Large intestine (tissue), 3 donors: ENCODE results near the gene NF2. TPM values are rescaled to one million over a fixed set of nuclear protein-coding genes. Genes with fewer than 3 reads are reported as not detected.
A peak's percentile ranks its signal among the peaks of the same experiment; 100 is the strongest.
"Not testable (repeated sequence)": the region's sequence is repeated elsewhere in the genome, so short reads cannot be mapped to it uniquely, and the experiment has no call there.

Source experiments
- DNase-seq, 2 donors: peaks; one replicate each; pipeline versions ENCODE4 v3.0.0 to v3.0.0-alpha.2; 2013
- H3K27ac ChIP-seq: one replicate; pipeline ENCODE4 v1.5.1; 2013; ENCODE audit warnings: low read length
- H3K27me3 ChIP-seq: 2 replicates; pipeline ENCODE4 v1.6.1; 2013; ENCODE audit warnings: low read length; ENCODE audit not compliant: control insufficient read depth, insufficient read depth
- H3K36me3 ChIP-seq: 2 replicates; pipeline ENCODE4 v1.6.1; 2013; ENCODE audit warnings: low read length; ENCODE audit not compliant: control insufficient read depth, insufficient read depth
- H3K4me1 ChIP-seq: one replicate; pipeline ENCODE4 v1.6.1; 2013; ENCODE audit warnings: low read length; ENCODE audit not compliant: control insufficient read depth, insufficient read depth
- H3K4me3 ChIP-seq: one replicate; pipeline ENCODE4 v1.5.1; 2013; ENCODE audit warnings: low read length
- H3K9me3 ChIP-seq: one replicate; pipeline ENCODE4 v1.6.1; 2013; ENCODE audit warnings: mild to moderate bottlenecking, low read depth, low read length, moderate library complexity; ENCODE audit not compliant: control insufficient read depth
- WGBS: methylation state at CpG from one replicate; pipeline ENCODE4 v1.1.5; 2013; ENCODE audit warnings: low lambda C conversion rate; ENCODE audit not compliant: insufficient coverage; 5-methylcytosine and 5-hydroxymethylcytosine counted together
- polyA plus RNA-seq: library from polyadenylated mRNA; unstranded; fragments of 120-200 nt; gene quantifications from one replicate; pipeline ENCODE4 v1.2.1, GENCODE V29; 2013

The NF2 gene
- polyA plus RNA-seq, 1 donor = 12.1 TPM

- peaks cover 37% of the 10 kb centered on the region for H3K36me3 ChIP-seq
- H3K4me1 ChIP-seq = peaks cover 33% of the 10 kb centered on the region
- WGBS = no CpG with 5 or more reads among the region's 2 CpGs
- no peak for DNase-seq
- H3K27me3 ChIP-seq = no peaks in the 10 kb centered on the region
- no peak overlapping the region for H3K27ac ChIP-seq
- no peaks in the 10 kb centered on the region for H3K9me3 ChIP-seq
- no peak overlapping the region for H3K4me3 ChIP-seq
Measured at GRCh38 chr22:29570912-29571549, 32.4 kb upstream of the NF2 start.

- H3K27ac ChIP-seq = peak overlapping the region; percentile 64
- no peaks in the 10 kb centered on the region for H3K27me3 ChIP-seq
- peaks cover 32% of the 10 kb centered on the region for H3K4me1 ChIP-seq
- peak in 1 of 2 donors; percentile 47 for DNase-seq
- no peaks in the 10 kb centered on the region for H3K9me3 ChIP-seq
- H3K36me3 ChIP-seq = peaks cover 6% of the 10 kb centered on the region
- no peak overlapping the region for H3K4me3 ChIP-seq
- no CpG with 5 or more reads among the region's 7 CpGs for WGBS
Measured at GRCh38 chr22:29574762-29575450, 28.5 kb upstream of the NF2 start.

- Histone ChIP-seq H3K27me3 (no peaks in the 10 kb centered on the region), H3K36me3 (no peaks in the 10 kb centered on the region), H3K9me3 (no peaks in the 10 kb centered on the region), H3K4me1 (peaks cover 28% of the 10 kb centered on the region), H3K4me3 (no peak overlapping the region), H3K27ac (peak overlapping the region; percentile 70)
- no CpG with 5 or more reads among the region's 10 CpGs for WGBS
- DNase-seq = peak in 1 of 2 donors; percentile 85
Measured at GRCh38 chr22:29578462-29579200, 24.8 kb upstream of the NF2 start.

- Histone ChIP-seq H3K36me3 (no peaks in the 10 kb centered on the region), H3K4me1 (peaks cover 21% of the 10 kb centered on the region), H3K27ac (peak overlapping the region; percentile 89), H3K4me3 (peak overlapping the region; percentile 69), H3K9me3 (no peaks in the 10 kb centered on the region), H3K27me3 (no peaks in the 10 kb centered on the region)
- peak; percentile 62 to 76 for DNase-seq
- no CpG with 5 or more reads among the region's 8 CpGs for WGBS
Measured at GRCh38 chr22:29580200-29580810, 23.1 kb upstream of the NF2 start.

GRCh38 chr22:29581799-29582198, 21.6 kb upstream of the NF2 start:
- H3K4me1 ChIP-seq = peaks cover 18% of the 10 kb centered on the region
- no peaks in the 10 kb centered on the region for H3K27me3 ChIP-seq
- peak overlapping the region; percentile 69 for H3K4me3 ChIP-seq
- no peaks in the 10 kb centered on the region for H3K9me3 ChIP-seq
- H3K36me3 ChIP-seq = no peaks in the 10 kb centered on the region
- 29% methylated on average over 1 of the region's 12 CpGs for WGBS
- peak in 1 of 2 donors; percentile 30 for DNase-seq
- no peak overlapping the region for H3K27ac ChIP-seq

GRCh38 chr22:29584975-29585374, 18.5 kb upstream of the NF2 start:
- no CpG with 5 or more reads among the region's 5 CpGs for WGBS
- Histone ChIP-seq H3K4me1 (peaks cover 6% of the 10 kb centered on the region), H3K27ac (no peak overlapping the region), H3K36me3 (no peaks in the 10 kb centered on the region), H3K27me3 (no peaks in the 10 kb centered on the region), H3K4me3 (no peak overlapping the region), H3K9me3 (no peaks in the 10 kb centered on the region)
- no peak for DNase-seq

GRCh38 chr22:29586193-29586705, 17.2 kb upstream of the NF2 start:
- WGBS = 79% methylated on average over 3 of the region's 4 CpGs
- H3K36me3 ChIP-seq, H3K4me3 ChIP-seq, H3K27me3 ChIP-seq, H3K27ac ChIP-seq, H3K9me3 ChIP-seq, H3K4me1 ChIP-seq, DNase-seq: not testable (repeated sequence)

- Histone ChIP-seq H3K36me3 (no peaks in the 10 kb centered on the region), H3K27me3 (no peaks in the 10 kb centered on the region), H3K4me1 (no peaks in the 10 kb centered on the region), H3K27ac (no peak overlapping the region), H3K4me3 (no peak overlapping the region), H3K9me3 (no peaks in the 10 kb centered on the region)
- 80% methylated on average over 1 of the region's 9 CpGs for WGBS
- no peak for DNase-seq
Measured at GRCh38 chr22:29587938-29588699, 15.3 kb upstream of the NF2 start.

GRCh38 chr22:29593923-29594322, 9.5 kb upstream of the NF2 start:
- H3K4me1 ChIP-seq = peaks cover 7% of the 10 kb centered on the region
- no CpG with 5 or more reads among the region's 4 CpGs for WGBS
- peaks cover 7% of the 10 kb centered on the region for H3K9me3 ChIP-seq
- peak overlapping the region; percentile 38 for H3K27ac ChIP-seq
- no peak overlapping the region for H3K4me3 ChIP-seq
- H3K27me3 ChIP-seq = no peaks in the 10 kb centered on the region
- DNase-seq = peak; percentile 44 to 56
- H3K36me3 ChIP-seq = no peaks in the 10 kb centered on the region
